Measurements from ENCODE around the gene KLF1. TPM values are rescaled to one million over a fixed set of nuclear protein-coding genes. Genes with fewer than 3 reads are reported as not detected.

KLF1 gene
- total and polyA plus RNA-seq, 8 donors: 0.05 to 0.19 (median 0.18) TPM; not detected in 5

- peak in 1 of 2 donors; percentile 34 for DNase-seq
- Histone ChIP-seq H3K27ac (peak overlapping the region; percentile 47 to 72 (median 61)), H3K4me3 (peak overlapping the region; percentile 46 to 59 (median 53)), H3K4me1 (peaks cover 23 to 41% (median 30%) of the 10 kb centered on the region in 4 donors), H3K36me3 (no peaks in the 10 kb centered on the region), H3K27me3 (peaks cover 0 to 26% (median 12%) of the 10 kb centered on the region in 3 donors), H3K9me3 (peaks cover 0 to 16% (median 12%) of the 10 kb centered on the region in 4 donors)
- intact Hi-C loops (cut with DNase I; ENCODE audit: low total_unique reads): loop anchor here (10.0 kb wide), 1 partner anchor 49 kb away; the partner anchor contains the start of genes CALR and FARSA
- TF ChIP-seq POLR2A (IDR thresholded peaks at IDR 0.05) (no peak), POLR2AphosphoS5 (IDR thresholded peaks at IDR 0.05) (no peak), EP300 (IDR thresholded peaks at IDR 0.05) (no peak)
- 7 to 16% (median 10%) methylated on average over 14 to 53 of the region's 53 CpGs for WGBS, 5 donors
These were observed 1.0 kb downstream of the KLF1 start for GRCh38 chr19:12885749-12886650.

- TF ChIP-seq POLR2A (IDR thresholded peaks at IDR 0.05): peak in 1 of 4 donors; percentile 17
- peak in 5 of 7 experiments; percentile 34 to 71 (median 62) for TF ChIP-seq CTCF (IDR thresholded peaks at IDR 0.05)
- TF ChIP-seq EP300 (IDR thresholded peaks at IDR 0.05): no peak
- peak in 1 of 3 donors; percentile 34 for TF ChIP-seq POLR2AphosphoS5 (IDR thresholded peaks at IDR 0.05)
- peak; percentile 92 to 95 for DNase-seq
- peaks cover 0 to 16% (median 12%) of the 10 kb centered on the region in 4 donors for H3K9me3 ChIP-seq
- WGBS, 5 donors: 3 to 11% (median 4%) methylated on average over 28 to 73 of the region's 73 CpGs
- peak overlapping the region; percentile 57 to 74 (median 69) for H3K27ac ChIP-seq
- intact Hi-C loops (cut with DNase I; ENCODE audit: low total_unique reads): loop anchor here (10.0 kb wide), 1 partner anchor 50 kb away; the partner anchor contains the start of genes CALR and FARSA
- peaks cover 0 to 26% (median 12%) of the 10 kb centered on the region in 3 donors for H3K27me3 ChIP-seq
- no peaks in the 10 kb centered on the region for H3K36me3 ChIP-seq
- peak overlapping the region; percentile 46 to 59 (median 53) for H3K4me3 ChIP-seq
- peaks cover 24 to 44% (median 36%) of the 10 kb centered on the region in 4 donors for H3K4me1 ChIP-seq
These were observed 1.9 kb downstream of the KLF1 start for GRCh38 chr19:12884926-12885748.

- Histone ChIP-seq H3K4me3 (peak overlapping the region in 2 of 4 donors; percentile 49 to 57), H3K36me3 (no peaks in the 10 kb centered on the region), H3K4me1 (peaks cover 22 to 47% (median 41%) of the 10 kb centered on the region in 4 donors), H3K9me3 (peaks cover 0 to 16% (median 12%) of the 10 kb centered on the region in 4 donors), H3K27me3 (peaks cover 0 to 26% (median 12%) of the 10 kb centered on the region in 3 donors), H3K27ac (peak overlapping the region in 3 of 5 donors; percentile 1 to 72 (median 69))
- TF ChIP-seq POLR2A (IDR thresholded peaks at IDR 0.05) (no peak), POLR2AphosphoS5 (IDR thresholded peaks at IDR 0.05) (no peak), EP300 (IDR thresholded peaks at IDR 0.05) (no peak)
- 72 to 77% (median 76%) methylated on average over 11 to 12 of the region's 12 CpGs for WGBS, 5 donors
- no peak for DNase-seq
- intact Hi-C loops (cut with DNase I; ENCODE audit: low total_unique reads): loop anchor here (10.0 kb wide), 1 partner anchor 50 kb away; the partner anchor contains the start of genes CALR and FARSA
These were observed 2.4 kb downstream of the KLF1 start for GRCh38 chr19:12884627-12884925.

GRCh38 chr19:12884202-12884601, 2.8 kb downstream of the KLF1 start:
- intact Hi-C loops (cut with DNase I; ENCODE audit: low total_unique reads): loop anchor here (10.0 kb wide), 1 partner anchor 51 kb away; the partner anchor contains the start of genes CALR and FARSA
- Histone ChIP-seq H3K4me1 (peaks cover 22 to 50% (median 42%) of the 10 kb centered on the region in 4 donors), H3K9me3 (peaks cover 0 to 16% (median 12%) of the 10 kb centered on the region in 4 donors), H3K4me3 (no peak overlapping the region), H3K27me3 (peaks cover 0 to 26% (median 12%) of the 10 kb centered on the region in 3 donors), H3K36me3 (no peaks in the 10 kb centered on the region), H3K27ac (no peak overlapping the region)
- TF ChIP-seq POLR2A (IDR thresholded peaks at IDR 0.05): no peak
- no peak for TF ChIP-seq EP300 (IDR thresholded peaks at IDR 0.05)
- no peak for TF ChIP-seq CTCF (IDR thresholded peaks at IDR 0.05)
- no peak for TF ChIP-seq POLR2AphosphoS5 (IDR thresholded peaks at IDR 0.05)
- no peak for DNase-seq
- WGBS, 5 donors: 89 to 97% (median 94%) methylated on average over 3 of the region's 3 CpGs
